Cardiac muscle cell (in vitro differentiated cells and primary cell): Measurements from ENCODE around the gene RBKS. TPM values are rescaled to one million over a fixed set of nuclear protein-coding genes. Genes with fewer than 3 reads are reported as not detected.
A peak's percentile ranks its signal among the peaks of the same experiment; 100 is the strongest.

Source experiments
- DNase-seq, 2 donors: peaks; one replicate each; pipeline versions ENCODE4 v3.0.0 to v3.0.0-alpha.2; 2010 to 2017; ENCODE audit warnings: low read depth in 1 of 2, low spot score in 1 of 2
- H3K27ac ChIP-seq: fragments of 200-600 bp; sonication (generic); 2 replicates; pipeline ENCODE4 v1.5.1; 2016
- H3K27me3 ChIP-seq: fragments of 200-600 bp; sonication (generic); 2 replicates; pipeline ENCODE4 v1.6.0; 2016; ENCODE audit warnings: control low read depth
- H3K36me3 ChIP-seq: fragments of 200-600 bp; sonication (generic); 2 replicates; pipeline ENCODE4 v1.5.1; 2016; ENCODE audit warnings: control low read depth
- H3K4me1 ChIP-seq: fragments of 200-600 bp; sonication (generic); 2 replicates; pipeline ENCODE4 v1.8.1; 2017; ENCODE audit warnings: low read depth, mild to moderate bottlenecking, mixed run types
- H3K4me3 ChIP-seq: fragments of 200-600 bp; sonication (generic); 2 replicates; pipeline ENCODE4 v1.5.1; 2016; ENCODE audit warnings: mild to moderate bottlenecking
- H3K9me3 ChIP-seq: fragments of 200-600 bp; sonication (generic); 2 replicates; pipeline ENCODE4 v1.5.1; 2017; ENCODE audit warnings: low read depth, mild to moderate bottlenecking, control low read depth
- polyA plus RNA-seq: library from polyadenylated mRNA; unstranded; fragments of >200 nt; fragmentation: Nextera tagmentation; extraction: Ambion mirVana; gene quantifications from 2 replicates; pipeline ENCODE4 v1.2.1, GENCODE V29; 2016
- total RNA-seq: library from RNA; depleted of rRNA; stranded (reverse); fragments of >200 nt; gene quantifications from 2 replicates; pipeline ENCODE4 v1.2.3, GENCODE V29; 2016
- TF ChIP-seq, protein P1 (sequence below): IDR thresholded peaks from 2 replicates; pipeline ENCODE4 v1.5.1; 2012; ENCODE audit warnings: low read depth, mild to moderate bottlenecking, low read length

The RBKS gene
- total RNA-seq (3.8 and 4.1 TPM in 2 replicates), polyA plus RNA-seq (6.9 and 9.3 TPM in 2 replicates)

DNA sequence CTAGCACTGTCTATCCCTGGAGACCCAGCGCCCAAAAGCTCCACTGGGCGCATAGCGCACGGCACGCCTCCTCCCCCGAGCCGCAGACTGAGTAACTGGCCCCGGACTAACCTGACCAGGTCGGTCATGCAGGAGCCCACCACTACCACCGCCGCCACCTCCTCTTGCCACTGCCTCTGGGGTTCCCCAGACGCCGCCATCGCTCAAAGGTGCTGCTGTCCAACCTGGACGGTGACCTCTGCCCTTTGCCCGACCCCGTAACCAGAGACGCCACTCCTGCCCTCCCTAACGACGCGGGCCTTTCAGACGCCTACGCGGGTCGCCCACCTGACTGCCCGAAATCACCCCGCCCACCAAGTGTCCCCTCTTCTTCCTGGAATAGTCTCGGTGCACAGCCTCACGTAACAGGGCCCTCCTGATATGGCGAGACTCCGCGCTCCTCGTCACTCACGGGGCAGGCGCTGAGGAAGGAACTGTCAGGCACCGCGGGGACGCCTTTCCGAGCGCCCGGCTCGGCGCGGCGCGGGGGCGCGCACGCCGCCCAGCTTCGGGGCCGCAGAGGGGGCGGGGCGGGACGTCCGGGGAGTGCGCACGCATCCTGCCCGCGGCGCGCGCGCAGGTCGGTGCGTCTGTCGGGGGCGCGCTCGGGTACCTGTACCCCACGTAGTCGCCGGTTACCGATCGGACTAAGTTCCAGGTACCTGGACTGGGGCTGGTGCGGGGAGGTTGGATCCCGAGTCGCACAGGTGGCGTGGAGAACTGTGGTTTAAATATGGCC is at the start of gene RBKS, which contains the start of gene BABAM2:
Gene RBKS (minus strand): TSS at position 242 of the 778 bp plus-strand sequence. CDS start 42 bp downstream, at position 200.
Gene BABAM2 (plus strand): TSS at position 584 of the 778 bp plus-strand sequence. CDS start 3,828 bp downstream, outside the sequence.
- Histone ChIP-seq H3K27ac (peak within 1 kb of the TSS; percentile 99), H3K36me3 (no peaks in the 10 kb centered on the region), H3K4me3 (peak within 1 kb of the TSS; percentile 91), H3K4me1 (peaks cover 8% of the 10 kb centered on the region), H3K27me3 (no peaks in the 10 kb centered on the region), H3K9me3 (no peaks in the 10 kb centered on the region)
- TF ChIP-seq, protein P1, sequence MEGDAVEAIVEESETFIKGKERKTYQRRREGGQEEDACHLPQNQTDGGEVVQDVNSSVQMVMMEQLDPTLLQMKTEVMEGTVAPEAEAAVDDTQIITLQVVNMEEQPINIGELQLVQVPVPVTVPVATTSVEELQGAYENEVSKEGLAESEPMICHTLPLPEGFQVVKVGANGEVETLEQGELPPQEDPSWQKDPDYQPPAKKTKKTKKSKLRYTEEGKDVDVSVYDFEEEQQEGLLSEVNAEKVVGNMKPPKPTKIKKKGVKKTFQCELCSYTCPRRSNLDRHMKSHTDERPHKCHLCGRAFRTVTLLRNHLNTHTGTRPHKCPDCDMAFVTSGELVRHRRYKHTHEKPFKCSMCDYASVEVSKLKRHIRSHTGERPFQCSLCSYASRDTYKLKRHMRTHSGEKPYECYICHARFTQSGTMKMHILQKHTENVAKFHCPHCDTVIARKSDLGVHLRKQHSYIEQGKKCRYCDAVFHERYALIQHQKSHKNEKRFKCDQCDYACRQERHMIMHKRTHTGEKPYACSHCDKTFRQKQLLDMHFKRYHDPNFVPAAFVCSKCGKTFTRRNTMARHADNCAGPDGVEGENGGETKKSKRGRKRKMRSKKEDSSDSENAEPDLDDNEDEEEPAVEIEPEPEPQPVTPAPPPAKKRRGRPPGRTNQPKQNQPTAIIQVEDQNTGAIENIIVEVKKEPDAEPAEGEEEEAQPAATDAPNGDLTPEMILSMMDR, result no peak
- DNase-seq, result peak; percentile 88 to 90

DNA sequence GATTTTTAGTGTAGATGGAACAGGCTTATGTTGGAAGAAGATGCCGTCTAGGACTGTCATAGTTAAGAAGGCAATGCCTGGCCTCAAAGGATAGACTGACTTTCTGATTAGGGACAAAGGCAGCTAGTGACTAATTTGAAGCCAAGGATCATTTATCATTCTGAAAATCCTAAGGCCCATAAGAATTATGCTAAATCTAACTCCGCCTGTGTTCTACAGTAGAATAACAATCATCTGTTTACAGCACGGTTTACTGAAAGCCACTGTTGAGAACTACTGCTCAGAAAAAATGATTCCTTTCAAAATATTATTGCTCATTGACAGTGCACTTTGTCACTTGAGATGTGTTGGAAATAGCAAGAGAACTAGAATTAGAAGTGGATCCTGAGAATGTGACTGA is 44.8 kb upstream of the RBKS start:
- H3K9me3 ChIP-seq, result no peaks in the 10 kb centered on the region

DNA sequence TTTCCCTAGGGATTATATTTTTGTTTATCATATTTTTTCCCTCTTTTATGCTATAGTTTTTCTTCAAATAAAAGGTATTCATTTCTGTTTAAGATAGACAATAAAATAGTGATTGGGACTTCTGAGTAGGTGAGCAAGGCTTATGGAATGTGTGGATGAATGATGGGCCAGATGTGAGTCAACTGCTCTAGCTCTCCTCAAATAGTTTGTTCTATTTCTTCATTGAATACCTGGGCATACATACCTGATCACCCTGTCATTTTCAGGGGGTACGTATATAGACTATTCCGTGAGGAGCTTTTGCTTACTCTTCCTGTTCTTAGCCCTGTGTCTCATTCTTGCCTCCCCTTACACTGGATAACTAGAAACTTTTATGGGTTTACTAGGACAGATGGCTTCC is 42.2 kb upstream of the RBKS start:
- Histone ChIP-seq H3K9me3 (no peaks in the 10 kb centered on the region), H3K36me3 (no peaks in the 10 kb centered on the region)

More for the DNA sequence above, 44.8 kb upstream of the RBKS start:
- TF ChIP-seq, protein P1, result no peak
- peaks cover 8% of the 10 kb centered on the region for H3K4me1 ChIP-seq
- H3K27ac ChIP-seq, result no peak overlapping the region
- H3K27me3 ChIP-seq, result no peaks in the 10 kb centered on the region
- no peak overlapping the region for H3K4me3 ChIP-seq
- DNase-seq, result no peak
- no peaks in the 10 kb centered on the region for H3K36me3 ChIP-seq

DNA sequence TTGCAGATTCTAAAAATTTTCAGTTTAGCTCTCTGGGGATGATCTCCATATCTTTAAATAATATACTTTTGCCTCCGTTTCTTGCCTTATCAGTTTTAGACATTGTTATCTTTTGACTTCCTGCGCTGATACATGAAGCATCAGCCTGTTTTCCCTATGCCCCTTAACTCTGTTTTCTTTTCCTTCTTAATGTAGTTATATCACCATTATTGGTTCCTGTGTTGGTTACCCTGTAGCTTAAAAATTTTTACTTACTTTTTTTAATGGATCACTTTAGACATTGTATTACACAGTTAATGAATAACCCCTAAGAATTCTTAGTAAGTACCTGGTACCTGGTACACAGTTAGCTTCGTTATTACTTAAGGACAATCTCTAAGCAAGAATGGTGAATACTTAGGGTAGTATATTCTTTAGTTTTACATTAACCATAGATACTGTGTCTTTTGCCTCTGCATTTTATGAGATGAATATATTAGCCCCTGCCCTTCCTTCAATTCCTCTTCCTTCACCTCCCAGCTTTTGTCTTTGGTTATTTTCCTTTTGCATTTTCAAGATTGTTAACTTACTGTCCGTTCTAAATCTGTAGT is 41.3 kb upstream of the RBKS start:
- no peaks in the 10 kb centered on the region for H3K9me3 ChIP-seq
- TF ChIP-seq, protein P1, result no peak
- no peaks in the 10 kb centered on the region for H3K36me3 ChIP-seq
- DNase-seq, result no peak
- H3K4me1 ChIP-seq, result peaks cover 8% of the 10 kb centered on the region
- no peaks in the 10 kb centered on the region for H3K27me3 ChIP-seq
- no peak overlapping the region for H3K4me3 ChIP-seq
- H3K27ac ChIP-seq, result no peak overlapping the region

More for the DNA sequence above, 42.2 kb upstream of the RBKS start:
- H3K4me3 ChIP-seq, result no peak overlapping the region
- peak in 1 of 2 donors; percentile 39 for DNase-seq
- H3K27ac ChIP-seq, result no peak overlapping the region
- TF ChIP-seq, protein P1, result no peak
- H3K4me1 ChIP-seq, result peaks cover 8% of the 10 kb centered on the region
- H3K27me3 ChIP-seq, result no peaks in the 10 kb centered on the region

DNA sequence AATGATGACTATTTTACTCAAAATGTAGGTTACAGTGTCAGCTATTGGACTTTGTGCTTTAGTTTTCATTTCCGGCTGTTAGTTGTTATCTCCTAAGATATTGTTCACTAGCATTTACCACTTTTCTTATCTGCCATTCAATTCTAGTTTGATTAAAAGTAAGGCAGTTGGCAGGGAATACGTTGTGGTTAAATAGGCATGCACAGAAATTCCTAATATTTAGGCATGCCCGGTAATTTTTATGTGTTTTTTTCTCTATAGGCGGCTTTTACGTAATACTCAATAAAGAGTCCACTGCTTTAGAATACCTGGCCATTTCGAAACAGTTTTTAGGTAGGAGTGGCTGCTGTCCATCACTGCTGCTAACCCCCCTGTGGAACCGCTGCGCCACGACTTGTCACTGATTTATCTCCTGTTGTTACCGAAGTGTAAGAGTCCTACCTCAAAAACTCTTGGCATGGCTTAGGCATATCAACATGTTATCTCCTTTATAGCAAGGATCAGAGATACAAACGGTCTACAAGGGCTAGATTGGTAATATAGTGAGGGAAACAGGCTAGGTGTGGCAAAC is 39.8 kb upstream of the RBKS start:
- Histone ChIP-seq H3K27ac (no peak overlapping the region), H3K4me3 (no peak overlapping the region)
- TF ChIP-seq, protein P1, result no peak

More for the DNA sequence above, 39.8 kb upstream of the RBKS start:
- Histone ChIP-seq H3K36me3 (no peaks in the 10 kb centered on the region), H3K4me1 (peaks cover 8% of the 10 kb centered on the region), H3K27me3 (no peaks in the 10 kb centered on the region), H3K9me3 (no peaks in the 10 kb centered on the region)
- peak in 1 of 2 donors; percentile 48 for DNase-seq
